H1 (cell line): Measurements from ENCODE around the gene ZNF813. TPM values are rescaled to one million over a fixed set of nuclear protein-coding genes. Genes with fewer than 3 reads are reported as not detected.

Experiments
- polyA plus RNA-seq, 7 experiments: library from polyadenylated mRNA; depleted of rRNA in 3 of 7; stranded (reverse) in 5 of 7; unstranded in 2 of 7; fragments of >200 nt in 5 of 7; fragments of 200-250 nt in 2 of 7; gene quantifications; 1 replicate in 5 of 7; 2 replicates in 1 of 7; 4 replicates in 1 of 7; pipeline versions ENCODE4 v1.2.1 to v1.2.3, GENCODE V29; 2011 to 2013; ENCODE audit warnings: missing spikeins in 2 of 7, mixed read lengths in 2 of 7
- total RNA-seq: library from RNA; stranded (reverse); fragmentation: NEBNext Ultra II Directional; extraction: Animal tissue kit (Norgen Biotek cat#: 25700); gene quantifications from 2 replicates; pipeline ENCODE4 v1.2.1, GENCODE V29; 2021
- TF ChIP-seq, protein P1 (sequence below): fragments of 300-600 bp; sonication (generic); IDR thresholded peaks from 2 replicates; pipeline ENCODE4 v1.7.1; 2012; ENCODE audit warnings: low read length, moderate library complexity, mild to moderate bottlenecking, inconsistent platforms; ENCODE audit not compliant: insufficient replicate concordance

Gene ZNF813
- total and polyA plus RNA-seq, 2 of the 8 experiments (the other 6 are each of a cell fraction or from before 2014, with no cell fraction given) = 2.9 to 22.1 TPM

GRCh38 chr19:53537121-53537520 is 69.6 kb downstream of the ZNF813 start (continued):
- TF ChIP-seq, protein P1, sequence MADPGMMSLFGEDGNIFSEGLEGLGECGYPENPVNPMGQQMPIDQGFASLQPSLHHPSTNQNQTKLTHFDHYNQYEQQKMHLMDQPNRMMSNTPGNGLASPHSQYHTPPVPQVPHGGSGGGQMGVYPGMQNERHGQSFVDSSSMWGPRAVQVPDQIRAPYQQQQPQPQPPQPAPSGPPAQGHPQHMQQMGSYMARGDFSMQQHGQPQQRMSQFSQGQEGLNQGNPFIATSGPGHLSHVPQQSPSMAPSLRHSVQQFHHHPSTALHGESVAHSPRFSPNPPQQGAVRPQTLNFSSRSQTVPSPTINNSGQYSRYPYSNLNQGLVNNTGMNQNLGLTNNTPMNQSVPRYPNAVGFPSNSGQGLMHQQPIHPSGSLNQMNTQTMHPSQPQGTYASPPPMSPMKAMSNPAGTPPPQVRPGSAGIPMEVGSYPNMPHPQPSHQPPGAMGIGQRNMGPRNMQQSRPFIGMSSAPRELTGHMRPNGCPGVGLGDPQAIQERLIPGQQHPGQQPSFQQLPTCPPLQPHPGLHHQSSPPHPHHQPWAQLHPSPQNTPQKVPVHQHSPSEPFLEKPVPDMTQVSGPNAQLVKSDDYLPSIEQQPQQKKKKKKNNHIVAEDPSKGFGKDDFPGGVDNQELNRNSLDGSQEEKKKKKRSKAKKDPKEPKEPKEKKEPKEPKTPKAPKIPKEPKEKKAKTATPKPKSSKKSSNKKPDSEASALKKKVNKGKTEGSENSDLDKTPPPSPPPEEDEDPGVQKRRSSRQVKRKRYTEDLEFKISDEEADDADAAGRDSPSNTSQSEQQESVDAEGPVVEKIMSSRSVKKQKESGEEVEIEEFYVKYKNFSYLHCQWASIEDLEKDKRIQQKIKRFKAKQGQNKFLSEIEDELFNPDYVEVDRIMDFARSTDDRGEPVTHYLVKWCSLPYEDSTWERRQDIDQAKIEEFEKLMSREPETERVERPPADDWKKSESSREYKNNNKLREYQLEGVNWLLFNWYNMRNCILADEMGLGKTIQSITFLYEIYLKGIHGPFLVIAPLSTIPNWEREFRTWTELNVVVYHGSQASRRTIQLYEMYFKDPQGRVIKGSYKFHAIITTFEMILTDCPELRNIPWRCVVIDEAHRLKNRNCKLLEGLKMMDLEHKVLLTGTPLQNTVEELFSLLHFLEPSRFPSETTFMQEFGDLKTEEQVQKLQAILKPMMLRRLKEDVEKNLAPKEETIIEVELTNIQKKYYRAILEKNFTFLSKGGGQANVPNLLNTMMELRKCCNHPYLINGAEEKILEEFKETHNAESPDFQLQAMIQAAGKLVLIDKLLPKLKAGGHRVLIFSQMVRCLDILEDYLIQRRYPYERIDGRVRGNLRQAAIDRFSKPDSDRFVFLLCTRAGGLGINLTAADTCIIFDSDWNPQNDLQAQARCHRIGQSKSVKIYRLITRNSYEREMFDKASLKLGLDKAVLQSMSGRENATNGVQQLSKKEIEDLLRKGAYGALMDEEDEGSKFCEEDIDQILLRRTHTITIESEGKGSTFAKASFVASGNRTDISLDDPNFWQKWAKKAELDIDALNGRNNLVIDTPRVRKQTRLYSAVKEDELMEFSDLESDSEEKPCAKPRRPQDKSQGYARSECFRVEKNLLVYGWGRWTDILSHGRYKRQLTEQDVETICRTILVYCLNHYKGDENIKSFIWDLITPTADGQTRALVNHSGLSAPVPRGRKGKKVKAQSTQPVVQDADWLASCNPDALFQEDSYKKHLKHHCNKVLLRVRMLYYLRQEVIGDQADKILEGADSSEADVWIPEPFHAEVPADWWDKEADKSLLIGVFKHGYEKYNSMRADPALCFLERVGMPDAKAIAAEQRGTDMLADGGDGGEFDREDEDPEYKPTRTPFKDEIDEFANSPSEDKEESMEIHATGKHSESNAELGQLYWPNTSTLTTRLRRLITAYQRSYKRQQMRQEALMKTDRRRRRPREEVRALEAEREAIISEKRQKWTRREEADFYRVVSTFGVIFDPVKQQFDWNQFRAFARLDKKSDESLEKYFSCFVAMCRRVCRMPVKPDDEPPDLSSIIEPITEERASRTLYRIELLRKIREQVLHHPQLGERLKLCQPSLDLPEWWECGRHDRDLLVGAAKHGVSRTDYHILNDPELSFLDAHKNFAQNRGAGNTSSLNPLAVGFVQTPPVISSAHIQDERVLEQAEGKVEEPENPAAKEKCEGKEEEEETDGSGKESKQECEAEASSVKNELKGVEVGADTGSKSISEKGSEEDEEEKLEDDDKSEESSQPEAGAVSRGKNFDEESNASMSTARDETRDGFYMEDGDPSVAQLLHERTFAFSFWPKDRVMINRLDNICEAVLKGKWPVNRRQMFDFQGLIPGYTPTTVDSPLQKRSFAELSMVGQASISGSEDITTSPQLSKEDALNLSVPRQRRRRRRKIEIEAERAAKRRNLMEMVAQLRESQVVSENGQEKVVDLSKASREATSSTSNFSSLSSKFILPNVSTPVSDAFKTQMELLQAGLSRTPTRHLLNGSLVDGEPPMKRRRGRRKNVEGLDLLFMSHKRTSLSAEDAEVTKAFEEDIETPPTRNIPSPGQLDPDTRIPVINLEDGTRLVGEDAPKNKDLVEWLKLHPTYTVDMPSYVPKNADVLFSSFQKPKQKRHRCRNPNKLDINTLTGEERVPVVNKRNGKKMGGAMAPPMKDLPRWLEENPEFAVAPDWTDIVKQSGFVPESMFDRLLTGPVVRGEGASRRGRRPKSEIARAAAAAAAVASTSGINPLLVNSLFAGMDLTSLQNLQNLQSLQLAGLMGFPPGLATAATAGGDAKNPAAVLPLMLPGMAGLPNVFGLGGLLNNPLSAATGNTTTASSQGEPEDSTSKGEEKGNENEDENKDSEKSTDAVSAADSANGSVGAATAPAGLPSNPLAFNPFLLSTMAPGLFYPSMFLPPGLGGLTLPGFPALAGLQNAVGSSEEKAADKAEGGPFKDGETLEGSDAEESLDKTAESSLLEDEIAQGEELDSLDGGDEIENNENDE = no peak
- TF ChIP-seq, all 59 proteins: peak for 0
